HG03064 (cell line): ENCODE results near the gene DCUN1D4.

ENCODE experiments used
- ATAC-seq: cut with Tn5 transposase; IDR thresholded peaks from one replicate; pipeline ENCODE4 v1.9.1; 2021; ENCODE audit warnings: low read depth; ENCODE audit not compliant: unreplicated experiment

Gene DCUN1D4

DNA sequence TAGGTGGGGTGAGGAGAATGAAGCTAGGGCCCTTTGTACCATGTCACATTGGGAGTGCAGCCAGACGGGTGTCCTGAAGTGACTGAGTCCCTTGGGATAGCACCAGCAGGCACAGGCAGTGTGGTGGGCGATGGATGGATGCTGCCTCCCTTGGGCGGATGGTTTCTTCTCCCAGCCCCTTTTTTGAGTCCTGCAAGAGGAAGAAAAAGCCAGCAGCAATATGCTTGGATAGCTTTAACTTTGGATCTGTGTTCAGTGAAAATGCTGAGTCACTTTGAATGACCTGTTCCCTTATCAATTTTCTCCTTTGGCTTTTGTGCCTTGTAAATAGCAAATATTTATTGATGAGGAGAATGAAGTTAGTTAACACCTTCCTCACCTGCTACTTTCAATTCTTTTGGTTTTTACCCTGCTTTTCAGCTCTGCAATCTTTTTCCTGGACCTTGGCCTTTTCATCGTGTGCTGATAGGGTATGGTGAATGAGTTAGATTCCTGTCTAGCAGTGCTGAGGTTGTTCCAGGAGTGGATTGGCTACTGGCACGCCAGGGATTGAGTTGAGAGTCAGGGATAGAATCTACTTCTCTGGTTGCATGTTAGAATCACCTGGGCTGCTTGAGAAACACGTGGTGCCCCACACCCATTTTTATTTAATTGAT, 10.2 kb downstream of the DCUN1D4 start:
- ATAC-seq: no peak

DNA sequence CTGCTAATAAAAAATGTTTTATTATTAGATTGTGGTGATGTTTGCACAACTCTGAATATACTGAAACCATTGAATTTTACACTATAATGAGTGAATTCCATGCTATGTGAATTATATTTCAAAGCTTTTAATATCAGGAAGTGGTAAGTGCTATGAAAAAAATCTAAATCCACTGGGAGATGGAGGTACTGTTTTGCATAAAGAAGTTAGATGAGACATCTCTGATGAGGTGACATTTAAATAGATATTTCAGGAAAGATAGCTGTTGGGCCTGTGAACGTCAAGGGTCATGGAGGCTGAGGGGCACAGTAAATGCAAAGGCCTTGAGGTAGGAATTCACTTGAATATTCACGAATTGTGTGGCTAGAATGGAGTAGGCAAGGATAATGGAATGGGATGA, 12.3 kb downstream of the DCUN1D4 start:
- no peak for ATAC-seq

DNA sequence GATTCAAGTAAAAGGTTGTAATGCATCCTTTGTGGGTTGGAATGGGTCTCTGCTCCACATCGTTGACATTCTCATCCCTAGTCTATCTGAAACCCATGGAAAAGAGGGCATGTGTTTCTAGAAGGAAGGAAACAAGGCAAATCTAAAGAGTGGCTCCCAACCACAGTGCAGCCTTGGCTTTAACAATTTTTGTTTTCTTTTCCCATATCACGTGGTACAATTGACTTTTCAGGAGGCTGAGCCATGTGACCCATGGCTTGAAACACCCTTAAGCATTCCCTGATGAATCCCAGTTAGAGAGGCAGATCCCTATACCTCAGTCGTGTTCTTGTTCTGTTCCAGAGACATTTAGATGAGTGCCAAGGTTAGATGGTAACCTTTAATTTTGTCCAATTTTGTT, 12.8 kb downstream of the DCUN1D4 start:
- ATAC-seq: no peak

GRCh38 chr4:51858605-51859202, 15.8 kb downstream of the DCUN1D4 start:
- no peak for ATAC-seq

DNA sequence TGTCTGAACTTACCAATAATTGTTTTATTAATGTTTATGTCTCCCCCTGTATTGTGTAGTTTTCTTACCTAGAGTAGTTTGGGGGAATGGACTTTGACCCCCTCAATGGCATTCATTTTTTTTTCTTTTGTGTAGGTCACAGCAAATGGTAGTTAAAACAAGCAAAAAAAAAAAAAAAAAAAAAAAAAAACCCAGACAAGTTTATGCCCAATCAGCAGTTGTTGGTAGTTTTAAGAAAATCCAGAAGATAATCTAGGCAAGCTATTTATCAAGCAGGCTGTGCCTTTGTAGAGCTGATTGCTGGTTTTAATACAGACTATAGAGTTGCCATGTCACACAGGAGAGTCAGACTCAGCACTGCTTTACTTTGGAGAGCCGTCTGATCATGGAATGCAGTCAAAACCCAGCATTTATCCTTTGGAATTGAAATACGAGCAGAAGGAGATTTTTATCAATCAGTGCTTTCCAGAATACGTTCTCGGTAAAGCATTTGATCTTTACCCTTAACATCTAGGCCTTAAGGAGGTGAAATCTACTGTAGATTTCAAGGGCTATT, 16.6 kb downstream of the DCUN1D4 start:
- ATAC-seq: no peak

GRCh38 chr4:51862199-51862598, 19.2 kb downstream of the DCUN1D4 start:
- no peak for ATAC-seq

GRCh38 chr4:51862781-51863180, 19.8 kb downstream of the DCUN1D4 start:
- ATAC-seq: no peak

- no peak for ATAC-seq
These were observed 22.8 kb downstream of the DCUN1D4 start for GRCh38 chr4:51865717-51866116.

- ATAC-seq: no peak
These were observed 23.9 kb downstream of the DCUN1D4 start for GRCh38 chr4:51866835-51867234.

GRCh38 chr4:51867689-51868448, 24.9 kb downstream of the DCUN1D4 start:
- no peak for ATAC-seq

DNA sequence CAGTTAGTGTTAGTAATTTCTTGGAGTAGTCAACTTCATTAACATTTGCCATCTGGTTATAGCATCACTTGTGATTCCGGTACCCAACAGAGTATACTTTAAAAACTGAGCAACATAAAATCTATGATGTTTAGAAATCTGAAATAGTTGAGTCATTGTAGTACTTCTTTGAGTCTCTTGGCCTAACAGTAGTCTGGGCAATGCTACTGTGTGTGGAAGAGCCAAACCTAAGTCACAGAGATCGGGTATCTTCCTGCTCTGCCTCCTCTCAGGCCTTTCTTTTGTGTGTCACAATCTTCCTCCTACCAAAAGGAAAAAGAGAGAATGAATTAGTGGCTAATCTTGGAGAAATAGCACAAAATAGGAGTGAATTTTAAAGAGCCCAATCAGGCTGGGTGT, 25.5 kb downstream of the DCUN1D4 start:
- ATAC-seq: no peak

DNA sequence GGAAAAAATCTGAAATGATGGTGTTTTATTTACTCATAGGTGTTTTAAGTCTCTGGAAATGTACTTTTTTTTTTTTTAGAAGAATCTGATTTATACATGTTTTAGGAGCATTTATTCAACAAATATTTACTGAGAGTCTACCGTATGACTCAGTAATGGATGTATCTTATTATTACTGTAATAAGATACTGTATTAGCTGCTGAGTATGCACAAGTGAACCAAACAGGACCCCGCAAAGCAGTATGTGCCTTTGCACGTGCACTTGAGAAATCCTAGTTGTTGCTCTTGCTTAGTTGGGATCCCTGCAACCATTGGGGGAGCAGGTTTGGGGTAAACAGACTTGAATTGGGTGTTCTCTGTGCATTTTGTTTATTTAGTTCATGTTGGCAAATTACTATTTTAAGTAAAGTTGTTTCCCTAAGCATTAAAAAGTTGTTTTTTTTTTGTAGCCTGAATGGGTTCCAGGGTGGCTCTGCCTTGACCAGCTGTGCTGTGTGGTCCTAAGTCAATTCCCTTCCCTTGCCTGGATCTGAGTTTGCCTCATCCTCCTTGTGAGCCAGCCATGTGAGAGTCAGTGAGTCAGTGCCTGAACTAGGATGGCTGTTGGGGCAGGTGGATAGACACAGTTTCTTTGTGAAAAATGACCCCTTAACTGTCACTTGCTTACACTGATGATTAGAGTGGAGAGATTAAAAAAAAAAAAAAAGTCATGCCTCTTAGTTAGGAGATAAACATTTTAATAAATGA, 27.7 kb downstream of the DCUN1D4 start:
- ATAC-seq: no peak

DNA sequence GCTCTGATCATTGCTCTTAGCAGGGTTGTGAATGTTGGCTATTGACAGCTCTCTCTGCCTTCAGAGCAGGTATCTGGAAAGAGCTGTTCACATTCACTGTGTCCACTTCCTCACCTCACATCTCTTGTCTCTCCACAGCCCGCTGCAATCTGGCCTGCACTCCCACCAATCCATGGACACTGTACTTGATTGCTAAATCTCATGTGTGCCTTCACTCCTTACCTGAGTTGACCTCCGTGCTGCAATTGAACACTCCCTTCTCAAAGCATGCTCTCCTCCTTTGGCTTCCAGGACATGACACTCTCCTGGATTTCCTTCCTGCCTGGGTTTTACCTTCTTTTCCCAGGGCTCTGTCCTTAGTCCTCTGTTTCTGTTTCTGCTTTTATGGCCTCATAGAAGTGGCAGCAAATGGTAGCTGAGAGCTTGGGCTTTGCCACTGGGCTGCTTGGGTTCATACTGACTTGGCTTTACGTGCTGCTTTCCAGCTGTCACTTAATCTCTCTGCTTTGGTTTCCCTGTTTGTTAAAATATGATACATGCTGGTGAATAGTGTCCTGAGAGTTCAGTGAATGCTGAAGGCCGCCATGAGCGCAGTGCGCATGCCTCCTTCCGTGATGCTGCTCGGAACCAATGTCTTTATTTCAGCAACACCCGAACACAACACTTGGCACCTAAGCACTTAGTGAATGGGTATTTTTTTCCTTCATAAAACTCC, 29.5 kb downstream of the DCUN1D4 start:
- no peak for ATAC-seq

DNA sequence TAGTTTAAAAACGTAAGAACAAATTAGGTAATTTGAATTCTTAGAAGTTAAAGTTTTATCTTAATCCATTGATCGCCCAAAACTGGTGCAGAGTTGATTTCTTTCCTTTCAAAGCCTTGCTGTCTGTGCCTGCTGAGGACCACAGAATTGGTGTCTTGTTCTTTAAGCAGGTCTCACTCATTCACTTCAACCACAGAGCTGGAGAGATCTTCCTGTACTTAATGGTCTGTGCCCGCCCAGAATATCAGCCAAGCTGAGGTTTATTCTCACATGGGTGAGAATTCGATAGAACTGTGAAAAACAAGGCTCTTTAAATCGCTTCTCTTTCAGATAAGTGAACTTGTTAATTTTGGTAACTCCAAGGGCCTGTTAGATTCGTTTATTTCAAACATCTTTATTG, 31.6 kb downstream of the DCUN1D4 start:
- ATAC-seq: no peak

- no peak for ATAC-seq
These were observed 35.5 kb downstream of the DCUN1D4 start for GRCh38 chr4:51878431-51878830.

GRCh38 chr4:51880016-51880915, 37.3 kb downstream of the DCUN1D4 start:
- no peak for ATAC-seq

- ATAC-seq: no peak
These were observed 41.1 kb downstream of the DCUN1D4 start for GRCh38 chr4:51884055-51884454.

DNA sequence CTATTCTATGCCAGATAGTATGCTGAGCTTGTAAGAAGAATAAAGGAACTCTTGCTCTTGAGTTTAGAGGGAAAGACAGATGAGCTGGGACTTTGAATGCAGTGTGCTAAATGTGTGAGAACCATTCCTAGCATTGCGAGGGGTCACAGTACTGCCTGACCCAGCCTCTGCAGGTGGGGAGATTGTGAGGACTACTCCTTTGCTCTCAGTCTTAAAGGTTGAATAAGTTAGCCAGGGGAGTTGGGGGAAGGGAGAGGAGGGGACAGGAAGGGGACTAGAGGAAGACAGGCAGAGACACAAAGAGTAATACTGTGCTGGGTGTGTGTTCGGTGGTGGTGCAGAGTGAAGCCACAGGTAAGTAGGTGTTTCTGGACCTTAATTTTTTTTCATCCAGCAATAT, 41.7 kb downstream of the DCUN1D4 start:
- ATAC-seq: no peak

GRCh38 chr4:51885363-51885762, 42.4 kb downstream of the DCUN1D4 start:
- no peak for ATAC-seq
